Esophagus squamous epithelium (tissue), 4 donors: ENCODE measurements around the gene KCNQ1.

Experiments
- CTCF ChIP-seq, 6 experiments: fragments of 450-650 bp in 4 of 6; fragments of 200-600 bp in 2 of 6; sonication (generic) in 2 of 6; IDR thresholded peaks; one replicate each; pipeline ENCODE4 v1.5.1; 2016 to 2019; ENCODE audit warnings: antibody characterized with exemption in 6 of 6, mild to moderate bottlenecking in 4 of 6, moderate library complexity in 4 of 6
- POLR2A ChIP-seq, 4 donors: fragments of 450-650 bp; IDR thresholded peaks; one replicate each; pipeline ENCODE4 v1.6.1; 2017; ENCODE audit warnings: antibody characterized with exemption in 4 of 4, mild to moderate bottlenecking in 4 of 4, moderate library complexity in 3 of 4

GRCh38 chr11:2708151-2708581, 263.4 kb downstream of the KCNQ1 start:
- TF ChIP-seq CTCF (IDR thresholded peaks at IDR 0.05) (no peak), POLR2A (IDR thresholded peaks at IDR 0.05) (no peak)
